K562 (cell line): ENCODE results near the gene GABRA5. TPM values are rescaled to one million over a fixed set of nuclear protein-coding genes. Genes with fewer than 3 reads are reported as not detected.

Experiments used
- ATAC-seq: fragments of 200-7000 bp; cut with Tn5 transposase; 3 replicates; pipeline ENCODE4 v1.9.1; 2020; ENCODE audit warnings: moderate library complexity
- BruUV-seq: library from RNA; stranded (reverse); fragments of 400-500 nt; replicated peaks from 2 replicates; lab custom pipeline; 2021; lab: Mats Ljungman, UMichigan
- CTCF ChIA-PET: fragments of 300-600 bp; formaldehyde crosslinking; extraction: SDS; loops from one replicate; lab custom pipeline; 2021; ENCODE audit warnings: low intra/inter-chr PET ratio; lab: Yijun Ruan, JAX
- POLR2A ChIA-PET: fragments of 300-600, 350-650 bp; sonication (Branson Sonifier 250); formaldehyde crosslinking; extraction: SDS; loops from one replicate; lab custom pipeline; 2021; ENCODE audit warnings: antibody characterized with exemption, inconsistent platforms; lab: Yijun Ruan, JAX
- DNase-seq, 4 experiments: peaks; one replicate each; pipeline versions ENCODE4 v3.0.0 to v3.0.0-alpha.2; 2011 to 2018; ENCODE audit warnings: low spot score in 3 of 4, mixed read lengths in 3 of 4; ENCODE audit errors: extremely low read depth in 1 of 4
- FAIRE-seq: peaks from 2 replicates; lab custom pipeline; 2011; peaks lifted over from hg19 to GRCh38; lab: Jason Lieb, UNC
- H2AFZ ChIP-seq: 2 replicates; pipeline ENCODE4 v1.6.0; 2011; ENCODE audit warnings: low read depth, low read length, control low read depth, inconsistent platforms
- H3K27ac ChIP-seq: fragments of 200-600 bp; 3 replicates; pipeline ENCODE4 v1.8.0; 2011; ENCODE audit warnings: low read depth, mild to moderate bottlenecking, control low read depth, inconsistent platforms, low read length, moderate library complexity, mixed read lengths; ENCODE audit errors: extremely low read depth
- H3K27me3 ChIP-seq, 2 experiments: fragments of 300-600 bp in 1 of 2; 2 replicates in 1 of 2; 3 replicates in 1 of 2; pipeline versions ENCODE4 v1.6.0 to v1.8.0; 2011; ENCODE audit warnings: inconsistent platforms in 2 of 2, low read length in 2 of 2, mild to moderate bottlenecking in 1 of 2, mixed read lengths in 1 of 2, moderate library complexity in 1 of 2; ENCODE audit not compliant: control insufficient read depth in 2 of 2, insufficient read depth in 2 of 2
- H3K36me3 ChIP-seq: fragments of 300-600 bp; 3 replicates; pipeline ENCODE4 v1.8.0; 2011; ENCODE audit warnings: mild to moderate bottlenecking, low read length, inconsistent platforms; ENCODE audit not compliant: control insufficient read depth, insufficient read depth
- H3K4me1 ChIP-seq, 2 experiments: fragments of 200-600 bp in 1 of 2; replicated peaks in 1 of 2; 2 replicates in 1 of 2; 3 replicates in 1 of 2; pipeline versions ENCODE4 v1.5.1 to v1.8.0; 2011; ENCODE audit warnings: inconsistent platforms in 2 of 2, low read length in 2 of 2, mild to moderate bottlenecking in 1 of 2, mixed read lengths in 1 of 2, moderate library complexity in 1 of 2; ENCODE audit not compliant: control insufficient read depth in 2 of 2, insufficient read depth in 2 of 2
- H3K4me2 ChIP-seq: 2 replicates; pipeline ENCODE4 v1.6.1; 2011; ENCODE audit warnings: low read length, control low read depth, inconsistent platforms, mixed read lengths; ENCODE audit not compliant: insufficient read depth
- H3K4me3 ChIP-seq: fragments of 200-600 bp; sonication (generic), shearing (Covaris generic); 2 replicates; pipeline ENCODE4 v1.5.1; 2016; ENCODE audit warnings: control low read depth, inconsistent platforms
- H3K79me2 ChIP-seq: fragments of 200-600 bp; 3 replicates; pipeline ENCODE4 v1.8.0; 2011; ENCODE audit warnings: low read length, inconsistent platforms; ENCODE audit not compliant: control insufficient read depth, insufficient read depth
- H3K9ac ChIP-seq, 2 experiments: 2 replicates each; pipeline versions ENCODE4 v1.6.0 to v1.6.1; 2011; ENCODE audit warnings: low read depth in 2 of 2, low read length in 2 of 2, control low read depth in 1 of 2, inconsistent platforms in 1 of 2, mild to moderate bottlenecking in 1 of 2, mixed read lengths in 1 of 2; ENCODE audit not compliant: insufficient read depth in 1 of 2
- H3K9me1 ChIP-seq: one replicate; pipeline ENCODE4 v1.6.0; 2011; ENCODE audit warnings: inconsistent platforms, mild to moderate bottlenecking, low read length, moderate library complexity; ENCODE audit not compliant: control insufficient read depth, insufficient read depth
- H3K9me3 ChIP-seq: replicated peaks from 2 replicates; pipeline ENCODE4 v1.5.1; 2011; ENCODE audit warnings: low read depth, low read length, inconsistent platforms; ENCODE audit not compliant: control insufficient read depth, insufficient read depth
- H4K20me1 ChIP-seq: replicated peaks from 2 replicates; pipeline ENCODE4 v1.6.1; 2011; ENCODE audit warnings: low read length, inconsistent platforms, mixed read lengths; ENCODE audit not compliant: control insufficient read depth, insufficient read depth
- CSDE1 ChIP-seq, 2 experiments: fragments of 450-650 bp; IDR thresholded peaks; 2 replicates each; pipeline ENCODE4 v1.6.1; 2016; ENCODE audit warnings: mild to moderate bottlenecking in 1 of 2
- POU5F1 ChIP-seq: fragments of 150-350 bp; IDR thresholded peaks from 2 replicates; pipeline ENCODE4 v1.6.1; 2014; ENCODE audit warnings: borderline replicate concordance, low read length, low read depth, mild to moderate bottlenecking; ENCODE audit not compliant: partially characterized antibody
- SAP30 ChIP-seq: fragments of 200-600 bp; sonication (generic); IDR thresholded peaks from 2 replicates; pipeline ENCODE4 v1.6.1; 2012; ENCODE audit warnings: borderline replicate concordance, low read depth, mild to moderate bottlenecking, moderate library complexity, low read length, control low read depth, inconsistent platforms; ENCODE audit not compliant: insufficient read depth, poor library complexity, severe bottlenecking
- TARDBP ChIP-seq: fragments of 450-650 bp; IDR thresholded peaks from 2 replicates; pipeline ENCODE4 v1.6.1; 2016
- ZHX1 ChIP-seq: fragments of 150-350 bp; conservative IDR thresholded peaks from 2 replicates; pipeline ENCODE4 v1.6.1; 2014; ENCODE audit warnings: low read length
- ZNF407 ChIP-seq: fragments of 450-650 bp; IDR thresholded peaks from 2 replicates; pipeline ENCODE4 v1.6.1; 2016; ENCODE audit warnings: low read depth
- ZNF717 ChIP-seq: fragments of 250-450 bp; sonication (Bioruptor Pico); IDR thresholded peaks from 2 replicates; pipeline ENCODE4 v1.5.0; 2021
- WGBS: fragments of 100-300 bp; shearing (Covaris generic); methylation state at CpG from one replicate; pipeline ENCODE4 v1.1.6; 2016; ENCODE audit warnings: low coverage, mixed read lengths; ENCODE audit not compliant: insufficient coverage; ENCODE audit errors: missing lambda C conversion rate; 5-methylcytosine and 5-hydroxymethylcytosine counted together
- in situ Hi-C: fragments of 300-500 bp; cut with MboI; formaldehyde crosslinking; loops from 4 replicates; pipeline ENCODE4 v1.15.0; 2018; ENCODE audit warnings: inconsistent platforms, mixed read lengths
- intact Hi-C: fragments of 100-400 bp; cut with micrococcal nuclease; formaldehyde crosslinking; loops from 2 replicates; pipeline ENCODE4 v1.14.2; 2022
- polyA plus RNA-seq, 8 experiments: library from polyadenylated mRNA; depleted of rRNA in 4 of 8; stranded (reverse) in 5 of 8; unstranded in 3 of 8; fragments of >200 nt; fragmentation: Nextera tagmentation in 2 of 8; fragmentation: Illumina TruSeq in 1 of 8; extraction: Ambion mirVana in 2 of 8; extraction: Trizol in 1 of 8; gene quantifications; 2 replicates each; pipeline versions ENCODE4 v1.2.1 to v1.2.3, GENCODE V29; 2011 to 2014; ENCODE audit warnings: inconsistent platforms in 1 of 8, missing spikeins in 1 of 8
- total RNA-seq, 7 experiments: library from RNA; depleted of rRNA in 6 of 7; stranded (reverse); fragments of >200 nt in 6 of 7; fragmentation: Illumina TruSeq in 2 of 7; extraction: Trizol in 2 of 7; gene quantifications; 2 replicates each; pipeline versions ENCODE4 v1.2.1 to v1.2.3, GENCODE V29; 2011 to 2021; ENCODE audit warnings: low replicate concordance in 1 of 7
- TF ChIP-seq, protein P1 (sequence below): sonication (generic); formaldehyde crosslinking; IDR thresholded peaks from 2 replicates; pipeline ENCODE4 v1.4.0; 2020; ENCODE audit warnings: mild to moderate bottlenecking, missing genetic modification reagents

The GABRA5 gene
- total and polyA plus RNA-seq, 9 of the 15 experiments (the other 6 are each of a cell fraction or from before 2014, with no cell fraction given), result not detected

GRCh38 chr15:26870346-26870745, 3.5 kb downstream of the GABRA5 start (continued):
- no peak for TF ChIP-seq ZNF407

- Histone ChIP-seq H4K20me1 (no peaks in the 10 kb centered on the region; the same call in 1 of the 2 replicates), H3K9ac (no peak overlapping the region), H3K4me1 (peaks cover 0 to 3% of the 10 kb centered on the region in 2 experiments; a peak in 1 of 5 replicates), H3K27me3 (peaks cover 0 to 13% of the 10 kb centered on the region in 2 experiments; a peak in 2 of 5 replicates), H3K4me3 (no peak overlapping the region), H3K4me2 (no peak overlapping the region), H2AFZ (no peak overlapping the region), H3K27ac (no peak overlapping the region), H3K79me2 (no peaks in the 10 kb centered on the region), H3K9me3 (no peaks in the 10 kb centered on the region), H3K36me3 (no peaks in the 10 kb centered on the region), H3K9me1 (peaks cover 4% of the 10 kb centered on the region)
- POLR2A ChIA-PET, result no interaction called here
- CTCF ChIA-PET, result no interaction called here
- intact Hi-C loops (no loop called here), in situ Hi-C loops (loop anchor here (25.0 kb wide), 1 partner anchor 1360 kb away; no protein-coding TSS in a partner anchor)
- no TSS peak for BruUV-seq
- no peak for ATAC-seq
- DNase-seq, result no peak
- FAIRE-seq, result no peak
- WGBS, result 1% methylated on average over 7 of the region's 7 CpGs
- TF ChIP-seq ZHX1, result no peak
- no peak for TF ChIP-seq POU5F1
- TF ChIP-seq ZNF717 (CRISPR knock-in tag), result no peak
- no peak for TF ChIP-seq SAP30
- TF ChIP-seq, protein P1, sequence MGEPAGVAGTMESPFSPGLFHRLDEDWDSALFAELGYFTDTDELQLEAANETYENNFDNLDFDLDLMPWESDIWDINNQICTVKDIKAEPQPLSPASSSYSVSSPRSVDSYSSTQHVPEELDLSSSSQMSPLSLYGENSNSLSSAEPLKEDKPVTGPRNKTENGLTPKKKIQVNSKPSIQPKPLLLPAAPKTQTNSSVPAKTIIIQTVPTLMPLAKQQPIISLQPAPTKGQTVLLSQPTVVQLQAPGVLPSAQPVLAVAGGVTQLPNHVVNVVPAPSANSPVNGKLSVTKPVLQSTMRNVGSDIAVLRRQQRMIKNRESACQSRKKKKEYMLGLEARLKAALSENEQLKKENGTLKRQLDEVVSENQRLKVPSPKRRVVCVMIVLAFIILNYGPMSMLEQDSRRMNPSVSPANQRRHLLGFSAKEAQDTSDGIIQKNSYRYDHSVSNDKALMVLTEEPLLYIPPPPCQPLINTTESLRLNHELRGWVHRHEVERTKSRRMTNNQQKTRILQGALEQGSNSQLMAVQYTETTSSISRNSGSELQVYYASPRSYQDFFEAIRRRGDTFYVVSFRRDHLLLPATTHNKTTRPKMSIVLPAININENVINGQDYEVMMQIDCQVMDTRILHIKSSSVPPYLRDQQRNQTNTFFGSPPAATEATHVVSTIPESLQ (CRISPR knock-in tag), result no peak
- no peak for TF ChIP-seq TARDBP
- TF ChIP-seq CSDE1 (IDR thresholded peaks at IDR 0.05), result no peak
Observed at GRCh38 chr15:26872206-26872605, 5.3 kb downstream of the GABRA5 start.
